Ureter (tissue), 1 donor: Measurements from ENCODE around the gene C6orf120. TPM values are rescaled to one million over a fixed set of nuclear protein-coding genes. Genes with fewer than 3 reads are reported as not detected.
"Not testable (repeated sequence)": the region's sequence is repeated elsewhere in the genome, so short reads cannot be mapped to it uniquely, and the experiment has no call there.

Source experiments
- DNase-seq: peaks from one replicate; pipeline ENCODE4 v3.0.0-alpha.2; 2020; ENCODE audit warnings: low spot score
- total RNA-seq: library from RNA; stranded (reverse); gene quantifications from one replicate; pipeline ENCODE4 v1.2.4, GENCODE V29; 2023
- donor health status: DM: yes; HTN: yes; CAD: no.

The C6orf120 gene
- total RNA-seq, 1 donor from 2014 or later = 27.2 TPM

GRCh38 chr6:169678342-169678741, 23.6 kb upstream of the C6orf120 start:
- no peak for DNase-seq

GRCh38 chr6:169684056-169684455, 17.9 kb upstream of the C6orf120 start:
- no peak for DNase-seq

- no peak for DNase-seq
These were observed 16.1 kb upstream of the C6orf120 start for GRCh38 chr6:169685860-169686259.

- DNase-seq = no peak
These were observed 12.6 kb upstream of the C6orf120 start for GRCh38 chr6:169689287-169689686.

- DNase-seq = no peak
These were observed 10.7 kb upstream of the C6orf120 start for GRCh38 chr6:169691260-169691659.

GRCh38 chr6:169692516-169692915, 9.4 kb upstream of the C6orf120 start:
- no peak for DNase-seq

GRCh38 chr6:169695131-169695530, 6.8 kb upstream of the C6orf120 start:
- no peak for DNase-seq

- DNase-seq = not testable (repeated sequence)
These were observed 4.8 kb upstream of the C6orf120 start for GRCh38 chr6:169697115-169697514.

GRCh38 chr6:169700296-169700695, 1.6 kb upstream of the C6orf120 start:
- no peak for DNase-seq

GRCh38 chr6:169701311-169701953, 494 bp upstream of the C6orf120 start:
- no peak for DNase-seq

GRCh38 chr6:169702840-169703246, 917 bp downstream of the C6orf120 start:
- DNase-seq = no peak

GRCh38 chr6:169707772-169708171, 5.8 kb downstream of the C6orf120 start:
- DNase-seq = no peak

GRCh38 chr6:169709293-169709692, 7.4 kb downstream of the C6orf120 start:
- DNase-seq = no peak

- DNase-seq = no peak
These were observed 8.1 kb downstream of the C6orf120 start for GRCh38 chr6:169710009-169710408.

- no peak for DNase-seq
These were observed 12.3 kb downstream of the C6orf120 start for GRCh38 chr6:169714178-169714577.

GRCh38 chr6:169714595-169714994, 12.7 kb downstream of the C6orf120 start:
- no peak for DNase-seq

GRCh38 chr6:169719117-169719516, 17.2 kb downstream of the C6orf120 start:
- DNase-seq = no peak

GRCh38 chr6:169720207-169720855, 18.4 kb downstream of the C6orf120 start:
- no peak for DNase-seq

GRCh38 chr6:169722362-169723199, 20.7 kb downstream of the C6orf120 start:
- no peak for DNase-seq

- DNase-seq = peak; percentile 73
These were observed 21.4 kb downstream of the C6orf120 start for GRCh38 chr6:169723200-169723909.

GRCh38 chr6:169723991-169724493, 22.1 kb downstream of the C6orf120 start:
- no peak for DNase-seq
